ENCODE measurements around the gene KCNE4.

- TF ChIP-seq CTCF (conservative IDR thresholded peaks at IDR 0.05; ENCODE audit: low read length) (no peak), EZH2phosphoT487 (IDR thresholded peaks at IDR 0.05; ENCODE audit: borderline replicate concordance) (no peak)
Measured at GRCh38 chr2:223065107-223065506, 13.1 kb downstream of the KCNE4 start.
